Activated naive CD4-positive, alpha-beta T cell treated with anti-CD3 and anti-CD28 coated beads, Interleukin-2, amount 50 U/mL, for 24 hours (primary cell): Measurements from ENCODE around the gene TRIM33.
"Not testable (repeated sequence)": the region's sequence is repeated elsewhere in the genome, so short reads cannot be mapped to it uniquely, and the experiment has no call there.

Experiments used
- H3K27ac Mint-ChIP-seq: one replicate; pipeline ENCODE4 v1.8.0; 2021; ENCODE audit warnings: mild to moderate bottlenecking, mixed read lengths
- H3K27me3 Mint-ChIP-seq: one replicate; pipeline ENCODE4 v1.8.0; 2021; ENCODE audit warnings: mixed read lengths
- H3K36me3 Mint-ChIP-seq: one replicate; pipeline ENCODE4 v1.8.0; 2021; ENCODE audit warnings: mixed read lengths
- H3K4me1 Mint-ChIP-seq: one replicate; pipeline ENCODE4 v1.8.0; 2021; ENCODE audit warnings: mixed read lengths
- H3K4me3 Mint-ChIP-seq: one replicate; pipeline ENCODE4 v1.8.0; 2021; ENCODE audit warnings: mild to moderate bottlenecking, mixed read lengths
- H3K9me3 Mint-ChIP-seq: one replicate; pipeline ENCODE4 v1.8.0; 2021; ENCODE audit warnings: mixed read lengths

The TRIM33 gene

GRCh38 chr1:114428083-114428754 lies 82.8 kb downstream of the TRIM33 start:
- Mint-ChIP-seq H3K4me3 (no peak overlapping the region), H3K4me1 (no peaks in the 10 kb centered on the region), H3K9me3 (no peaks in the 10 kb centered on the region), H3K36me3 (peaks cover 20% of the 10 kb centered on the region), H3K27ac (no peak overlapping the region), H3K27me3 (no peaks in the 10 kb centered on the region)

GRCh38 chr1:114427612-114428011 lies 83.4 kb downstream of the TRIM33 start:
- no peak overlapping the region for H3K4me3 Mint-ChIP-seq
- no peaks in the 10 kb centered on the region for H3K27me3 Mint-ChIP-seq
- no peaks in the 10 kb centered on the region for H3K4me1 Mint-ChIP-seq
- no peaks in the 10 kb centered on the region for H3K9me3 Mint-ChIP-seq
- H3K27ac Mint-ChIP-seq: no peak overlapping the region
- H3K36me3 Mint-ChIP-seq: peaks cover 20% of the 10 kb centered on the region

GRCh38 chr1:114423455-114423854 lies 87.5 kb downstream of the TRIM33 start:
- H3K27me3 Mint-ChIP-seq: no peaks in the 10 kb centered on the region
- peaks cover 38% of the 10 kb centered on the region for H3K36me3 Mint-ChIP-seq
- no peaks in the 10 kb centered on the region for H3K4me1 Mint-ChIP-seq
- no peak overlapping the region for H3K4me3 Mint-ChIP-seq
- H3K27ac Mint-ChIP-seq: no peak overlapping the region
- H3K9me3 Mint-ChIP-seq: no peaks in the 10 kb centered on the region

GRCh38 chr1:114418948-114419347 lies 92.1 kb downstream of the TRIM33 start:
- not testable (repeated sequence) for H3K9me3 Mint-ChIP-seq, H3K27me3 Mint-ChIP-seq, H3K4me1 Mint-ChIP-seq, H3K27ac Mint-ChIP-seq, H3K4me3 Mint-ChIP-seq
- H3K36me3 Mint-ChIP-seq: peaks cover 28% of the 10 kb centered on the region

GRCh38 chr1:114397601-114398000 lies 113.4 kb downstream of the TRIM33 start:
- Mint-ChIP-seq H3K36me3 (peaks cover 39% of the 10 kb centered on the region), H3K27ac (no peak overlapping the region), H3K4me1 (no peaks in the 10 kb centered on the region), H3K4me3 (no peak overlapping the region), H3K27me3 (no peaks in the 10 kb centered on the region), H3K9me3 (no peaks in the 10 kb centered on the region)

- Mint-ChIP-seq H3K36me3 (peaks cover 39% of the 10 kb centered on the region), H3K9me3 (peaks cover 11% of the 10 kb centered on the region), H3K4me3 (no peak overlapping the region), H3K27me3 (no peaks in the 10 kb centered on the region), H3K4me1 (no peaks in the 10 kb centered on the region), H3K27ac (no peak overlapping the region)
These were observed 115.1 kb downstream of the TRIM33 start for GRCh38 chr1:114395863-114396262.

GRCh38 chr1:114390960-114391359 lies 120.0 kb downstream of the TRIM33 start:
- Mint-ChIP-seq H3K4me1 (no peaks in the 10 kb centered on the region), H3K9me3 (peaks cover 17% of the 10 kb centered on the region), H3K27me3 (no peaks in the 10 kb centered on the region), H3K4me3 (no peak overlapping the region), H3K27ac (no peak overlapping the region), H3K36me3 (peaks cover 25% of the 10 kb centered on the region)

- no peak overlapping the region for H3K4me3 Mint-ChIP-seq
- peaks cover 27% of the 10 kb centered on the region for H3K36me3 Mint-ChIP-seq
- H3K9me3 Mint-ChIP-seq: peaks cover 19% of the 10 kb centered on the region
- no peaks in the 10 kb centered on the region for H3K4me1 Mint-ChIP-seq
- H3K27ac Mint-ChIP-seq: no peak overlapping the region
- H3K27me3 Mint-ChIP-seq: peaks cover under 1% of the 10 kb centered on the region
These were observed 120.6 kb downstream of the TRIM33 start for GRCh38 chr1:114390361-114390760.

GRCh38 chr1:114388432-114389003 lies 122.5 kb downstream of the TRIM33 start:
- peaks cover 2% of the 10 kb centered on the region for H3K27me3 Mint-ChIP-seq
- no peak overlapping the region for H3K4me3 Mint-ChIP-seq
- peaks cover 25% of the 10 kb centered on the region for H3K36me3 Mint-ChIP-seq
- H3K27ac Mint-ChIP-seq: no peak overlapping the region
- peaks cover 31% of the 10 kb centered on the region for H3K9me3 Mint-ChIP-seq
- H3K4me1 Mint-ChIP-seq: no peaks in the 10 kb centered on the region

- H3K27me3 Mint-ChIP-seq, H3K27ac Mint-ChIP-seq: not testable (repeated sequence)
- H3K9me3 Mint-ChIP-seq: peaks cover 31% of the 10 kb centered on the region
These were observed 123.4 kb downstream of the TRIM33 start for GRCh38 chr1:114387585-114387984.

GRCh38 chr1:114387010-114387360 lies 124.0 kb downstream of the TRIM33 start:
- no peaks in the 10 kb centered on the region for H3K4me1 Mint-ChIP-seq
- H3K27ac Mint-ChIP-seq: no peak overlapping the region
- peaks cover 25% of the 10 kb centered on the region for H3K9me3 Mint-ChIP-seq
- H3K4me3 Mint-ChIP-seq: no peak overlapping the region
- peaks cover 2% of the 10 kb centered on the region for H3K27me3 Mint-ChIP-seq
- H3K36me3 Mint-ChIP-seq: peaks cover 22% of the 10 kb centered on the region

More at GRCh38 chr1:114387585-114387984, 123.4 kb downstream of the TRIM33 start:
- not testable (repeated sequence) for H3K4me1 Mint-ChIP-seq, H3K4me3 Mint-ChIP-seq
- peaks cover 26% of the 10 kb centered on the region for H3K36me3 Mint-ChIP-seq

- Mint-ChIP-seq H3K27ac (no peak overlapping the region), H3K27me3 (peaks cover 2% of the 10 kb centered on the region), H3K4me1 (no peaks in the 10 kb centered on the region), H3K4me3 (no peak overlapping the region), H3K9me3 (peaks cover 20% of the 10 kb centered on the region), H3K36me3 (peaks cover 16% of the 10 kb centered on the region)
These were observed 124.6 kb downstream of the TRIM33 start for GRCh38 chr1:114386129-114387009.

GRCh38 chr1:114384922-114385321 lies 126.1 kb downstream of the TRIM33 start:
- Mint-ChIP-seq H3K27ac (no peak overlapping the region), H3K4me3 (no peak overlapping the region), H3K4me1 (no peaks in the 10 kb centered on the region), H3K36me3 (peaks cover 17% of the 10 kb centered on the region), H3K27me3 (peaks cover 2% of the 10 kb centered on the region), H3K9me3 (peaks cover 23% of the 10 kb centered on the region)

GRCh38 chr1:114379987-114380386 lies 131.0 kb downstream of the TRIM33 start:
- Mint-ChIP-seq H3K9me3 (peaks cover 18% of the 10 kb centered on the region), H3K4me3 (no peak overlapping the region), H3K36me3 (peaks cover 6% of the 10 kb centered on the region), H3K27me3 (no peaks in the 10 kb centered on the region), H3K4me1 (no peaks in the 10 kb centered on the region), H3K27ac (no peak overlapping the region)

- Mint-ChIP-seq H3K9me3 (peaks cover 12% of the 10 kb centered on the region), H3K27me3 (no peaks in the 10 kb centered on the region), H3K27ac (no peak overlapping the region), H3K4me3 (no peak overlapping the region), H3K4me1 (no peaks in the 10 kb centered on the region), H3K36me3 (peaks cover 4% of the 10 kb centered on the region)
These were observed 131.6 kb downstream of the TRIM33 start for GRCh38 chr1:114379358-114379757.

- no peak overlapping the region for H3K27ac Mint-ChIP-seq
- no peak overlapping the region for H3K4me3 Mint-ChIP-seq
- peaks cover 11% of the 10 kb centered on the region for H3K9me3 Mint-ChIP-seq
- H3K36me3 Mint-ChIP-seq: peaks cover 2% of the 10 kb centered on the region
- no peaks in the 10 kb centered on the region for H3K27me3 Mint-ChIP-seq
- no peaks in the 10 kb centered on the region for H3K4me1 Mint-ChIP-seq
These were observed 133.6 kb downstream of the TRIM33 start for GRCh38 chr1:114377356-114377755.
